PFSK-1 (cell line): ENCODE results near the gene EPN1.

Experiments used
- FOXP2 ChIP-seq: optimal IDR thresholded peaks from 2 replicates; pipeline ENCODE3; 2011; ENCODE audit warnings: borderline replicate concordance, control low read depth, inconsistent platforms; ENCODE audit not compliant: insufficient read depth; ENCODE audit errors: extremely low read length, extremely low read depth
- POLR2AphosphoS5 ChIP-seq: IDR thresholded peaks from 2 replicates; pipeline ENCODE4 v1.6.1; 2012; ENCODE audit warnings: low read depth, mild to moderate bottlenecking, control low read depth, low read length, moderate library complexity
- SIN3A ChIP-seq: IDR thresholded peaks from 2 replicates; pipeline ENCODE4 v1.6.1; 2012; ENCODE audit warnings: mild to moderate bottlenecking, low read length, moderate library complexity, borderline replicate concordance; ENCODE audit not compliant: insufficient read depth
- TAF1 ChIP-seq: IDR thresholded peaks from 2 replicates; pipeline ENCODE4 v1.6.1; 2012; ENCODE audit warnings: low read length, control low read depth, borderline replicate concordance; ENCODE audit not compliant: insufficient read depth
- TF ChIP-seq, protein P1 (sequence below), 2 experiments: IDR thresholded peaks; 2 replicates each; pipeline versions ENCODE4 v1.6.1 to v1.8.0; 2011 to 2012; ENCODE audit warnings: low read depth in 2 of 2, low read length in 2 of 2, control low read depth in 1 of 2, inconsistent platforms in 1 of 2, mild to moderate bottlenecking in 1 of 2, moderate library complexity in 1 of 2; ENCODE audit not compliant: insufficient read depth in 1 of 2

EPN1 gene

GRCh38 chr19:55644191-55644833, 30.7 kb upstream of the EPN1 start:
- no peak for TF ChIP-seq SIN3A
- no peak for TF ChIP-seq TAF1
- no peak for TF ChIP-seq FOXP2
- TF ChIP-seq, protein P1, sequence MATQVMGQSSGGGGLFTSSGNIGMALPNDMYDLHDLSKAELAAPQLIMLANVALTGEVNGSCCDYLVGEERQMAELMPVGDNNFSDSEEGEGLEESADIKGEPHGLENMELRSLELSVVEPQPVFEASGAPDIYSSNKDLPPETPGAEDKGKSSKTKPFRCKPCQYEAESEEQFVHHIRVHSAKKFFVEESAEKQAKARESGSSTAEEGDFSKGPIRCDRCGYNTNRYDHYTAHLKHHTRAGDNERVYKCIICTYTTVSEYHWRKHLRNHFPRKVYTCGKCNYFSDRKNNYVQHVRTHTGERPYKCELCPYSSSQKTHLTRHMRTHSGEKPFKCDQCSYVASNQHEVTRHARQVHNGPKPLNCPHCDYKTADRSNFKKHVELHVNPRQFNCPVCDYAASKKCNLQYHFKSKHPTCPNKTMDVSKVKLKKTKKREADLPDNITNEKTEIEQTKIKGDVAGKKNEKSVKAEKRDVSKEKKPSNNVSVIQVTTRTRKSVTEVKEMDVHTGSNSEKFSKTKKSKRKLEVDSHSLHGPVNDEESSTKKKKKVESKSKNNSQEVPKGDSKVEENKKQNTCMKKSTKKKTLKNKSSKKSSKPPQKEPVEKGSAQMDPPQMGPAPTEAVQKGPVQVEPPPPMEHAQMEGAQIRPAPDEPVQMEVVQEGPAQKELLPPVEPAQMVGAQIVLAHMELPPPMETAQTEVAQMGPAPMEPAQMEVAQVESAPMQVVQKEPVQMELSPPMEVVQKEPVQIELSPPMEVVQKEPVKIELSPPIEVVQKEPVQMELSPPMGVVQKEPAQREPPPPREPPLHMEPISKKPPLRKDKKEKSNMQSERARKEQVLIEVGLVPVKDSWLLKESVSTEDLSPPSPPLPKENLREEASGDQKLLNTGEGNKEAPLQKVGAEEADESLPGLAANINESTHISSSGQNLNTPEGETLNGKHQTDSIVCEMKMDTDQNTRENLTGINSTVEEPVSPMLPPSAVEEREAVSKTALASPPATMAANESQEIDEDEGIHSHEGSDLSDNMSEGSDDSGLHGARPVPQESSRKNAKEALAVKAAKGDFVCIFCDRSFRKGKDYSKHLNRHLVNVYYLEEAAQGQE (IDR thresholded peaks at IDR 0.05; ENCODE audit: insufficient read depth in 1 of 2, low read depth in 2 of 2, low read length in 2 of 2): no peak
- TF ChIP-seq POLR2AphosphoS5: no peak

GRCh38 chr19:55644842-55645511, 30.0 kb upstream of the EPN1 start:
- TF ChIP-seq POLR2AphosphoS5 (no peak), FOXP2 (no peak), TAF1 (no peak), SIN3A (no peak)
- TF ChIP-seq, protein P1 (IDR thresholded peaks at IDR 0.05; ENCODE audit: insufficient read depth in 1 of 2, low read depth in 2 of 2, low read length in 2 of 2): no peak

DNA sequence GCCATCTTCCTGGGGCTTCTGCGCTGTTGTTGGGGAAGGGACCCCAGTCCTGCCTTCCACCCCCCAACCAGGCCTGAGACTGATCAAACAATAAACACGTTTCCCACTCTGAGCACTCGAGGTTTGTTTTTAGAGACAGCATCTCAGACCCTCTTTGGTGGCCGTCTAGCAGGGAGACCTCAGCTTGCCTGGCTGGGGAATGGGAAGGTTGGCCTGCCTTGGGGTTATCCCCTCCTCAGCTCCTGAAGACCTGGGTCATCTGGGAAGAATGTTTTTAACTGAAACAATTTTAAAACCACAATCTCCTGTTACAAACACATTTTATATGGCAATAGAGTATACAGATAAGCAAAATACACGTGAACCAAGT, 29.5 kb upstream of the EPN1 start:
- TF ChIP-seq FOXP2 (no peak), TAF1 (no peak), SIN3A (no peak)

DNA sequence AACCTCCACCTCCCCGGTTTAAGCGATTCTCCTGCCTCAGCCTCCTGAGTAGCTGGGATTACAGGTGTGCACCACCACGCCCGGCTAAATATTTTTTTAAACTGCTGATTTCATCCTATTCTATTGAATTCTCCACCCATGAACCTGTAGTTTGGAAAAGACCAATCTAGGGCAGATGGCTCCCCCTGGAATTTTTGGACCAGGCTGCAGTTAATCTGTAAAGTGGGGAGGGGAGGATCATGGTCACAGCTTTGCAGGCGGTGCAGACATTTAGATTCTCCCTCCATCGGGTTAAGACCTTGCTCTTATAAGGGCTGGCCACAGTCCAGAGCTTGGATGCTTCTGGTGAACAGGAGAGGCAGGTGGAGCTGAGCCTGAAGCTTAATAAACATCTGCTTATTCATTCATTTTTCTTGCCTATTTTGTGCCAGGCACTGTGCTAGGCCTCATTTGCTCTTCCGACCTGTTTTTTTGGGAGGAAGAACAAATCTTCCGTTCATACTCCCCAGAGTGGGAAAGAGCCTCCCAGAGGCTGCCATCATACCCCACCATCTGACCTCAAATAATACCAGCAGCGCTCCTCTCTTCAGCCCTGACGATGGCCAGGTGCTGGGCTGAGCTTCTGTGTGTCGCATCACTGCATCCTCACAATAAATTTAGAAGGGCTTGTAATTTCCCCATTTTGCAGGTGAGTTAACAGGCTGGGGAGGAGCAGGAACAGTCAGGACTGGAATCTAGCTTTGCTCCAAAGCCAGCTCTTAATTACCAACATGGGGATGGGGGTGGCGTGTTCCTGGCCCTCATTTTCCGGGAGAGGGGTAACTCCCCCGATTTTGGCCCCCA, 27.9 kb upstream of the EPN1 start:
- TF ChIP-seq TAF1 (no peak), POLR2AphosphoS5 (peak; percentile 44; the same call in 1 of the 2 replicates)
- TF ChIP-seq, protein P1 (IDR thresholded peaks at IDR 0.05; ENCODE audit: insufficient read depth in 1 of 2, low read depth in 2 of 2, low read length in 2 of 2): no peak

DNA sequence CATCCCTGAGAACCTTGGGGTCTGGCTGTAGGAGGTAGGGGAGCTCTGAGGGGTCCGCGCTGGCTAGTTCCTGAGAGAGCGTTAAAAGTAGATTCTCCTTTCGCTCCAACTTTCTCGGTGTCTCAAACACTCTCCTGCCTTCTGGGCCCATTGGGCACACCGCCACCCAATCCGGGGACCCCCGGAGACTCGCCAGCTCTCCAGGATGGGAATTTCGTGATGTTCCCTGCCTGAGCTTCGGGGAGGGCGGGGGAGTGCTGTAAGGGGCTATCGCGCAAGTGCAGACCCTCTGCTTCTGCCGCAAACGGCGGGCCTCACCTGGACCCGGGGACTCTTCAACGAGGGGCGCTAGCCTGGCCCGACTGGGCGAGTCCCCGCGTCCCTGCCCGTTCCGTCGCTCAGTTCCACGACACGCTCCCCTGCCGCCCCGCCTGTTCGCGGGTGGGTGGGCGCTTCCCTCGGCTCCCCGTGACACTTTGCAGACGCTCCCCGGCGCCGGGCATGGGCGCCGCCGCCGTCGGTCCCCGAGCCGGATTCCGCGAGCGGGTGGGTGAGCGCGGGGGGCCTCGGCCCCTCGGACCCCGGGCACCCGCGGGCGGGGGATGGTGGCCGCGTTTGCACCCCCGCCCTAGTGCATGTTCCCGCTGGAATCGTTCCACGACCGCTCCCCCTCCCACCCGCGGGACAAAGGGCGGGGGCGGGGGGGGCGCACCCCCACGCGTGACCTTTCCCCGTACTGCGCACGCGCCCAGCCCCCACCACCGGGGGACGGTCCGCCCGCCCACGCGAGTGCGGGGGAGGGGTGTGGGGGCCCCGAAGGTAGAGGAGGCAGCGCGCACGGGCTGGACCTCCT, 27.1 kb upstream of the EPN1 start, which contains the start of gene CCDC106:
Gene CCDC106, plus strand, starts transcription at position 481 of the 853 bp plus-strand sequence. CDS start 835 bp downstream, outside the sequence.
- no peak for TF ChIP-seq SIN3A
- TF ChIP-seq TAF1: 0 out of 2 replicates have a peak, but pooled peaks have one; percentile 12
- TF ChIP-seq FOXP2: peak; percentile 78
- no peak for TF ChIP-seq POLR2AphosphoS5
- TF ChIP-seq, protein P1 (IDR thresholded peaks at IDR 0.05; ENCODE audit: insufficient read depth in 1 of 2, low read depth in 2 of 2, low read length in 2 of 2): no peak
